ENCODE measurements around the gene PARD3B.

DNA sequence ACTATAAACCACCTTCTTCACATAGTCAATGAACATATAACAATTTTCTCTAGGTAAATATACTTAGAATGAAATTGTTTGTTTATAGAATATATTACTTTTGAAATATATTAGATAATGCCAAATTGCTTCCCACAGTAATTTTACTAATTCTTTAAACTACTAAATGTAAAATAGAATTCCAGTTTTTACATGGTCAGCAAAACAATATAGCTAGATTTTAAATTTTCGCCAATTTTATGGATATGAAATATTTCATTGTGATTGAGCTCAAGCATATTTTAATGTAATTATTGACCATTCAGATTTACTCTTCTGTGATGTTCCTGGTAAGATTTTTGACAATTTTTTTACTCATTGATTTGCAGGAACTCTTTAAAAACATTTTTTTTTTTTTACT is 444.6 kb downstream of the PARD3B start:
- TF ChIP-seq, protein P1, sequence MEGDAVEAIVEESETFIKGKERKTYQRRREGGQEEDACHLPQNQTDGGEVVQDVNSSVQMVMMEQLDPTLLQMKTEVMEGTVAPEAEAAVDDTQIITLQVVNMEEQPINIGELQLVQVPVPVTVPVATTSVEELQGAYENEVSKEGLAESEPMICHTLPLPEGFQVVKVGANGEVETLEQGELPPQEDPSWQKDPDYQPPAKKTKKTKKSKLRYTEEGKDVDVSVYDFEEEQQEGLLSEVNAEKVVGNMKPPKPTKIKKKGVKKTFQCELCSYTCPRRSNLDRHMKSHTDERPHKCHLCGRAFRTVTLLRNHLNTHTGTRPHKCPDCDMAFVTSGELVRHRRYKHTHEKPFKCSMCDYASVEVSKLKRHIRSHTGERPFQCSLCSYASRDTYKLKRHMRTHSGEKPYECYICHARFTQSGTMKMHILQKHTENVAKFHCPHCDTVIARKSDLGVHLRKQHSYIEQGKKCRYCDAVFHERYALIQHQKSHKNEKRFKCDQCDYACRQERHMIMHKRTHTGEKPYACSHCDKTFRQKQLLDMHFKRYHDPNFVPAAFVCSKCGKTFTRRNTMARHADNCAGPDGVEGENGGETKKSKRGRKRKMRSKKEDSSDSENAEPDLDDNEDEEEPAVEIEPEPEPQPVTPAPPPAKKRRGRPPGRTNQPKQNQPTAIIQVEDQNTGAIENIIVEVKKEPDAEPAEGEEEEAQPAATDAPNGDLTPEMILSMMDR (conservative IDR thresholded peaks at IDR 0.05; ENCODE audit: low read depth, low read length): no peak
- no peak for TF ChIP-seq EZH2phosphoT487 (IDR thresholded peaks at IDR 0.05; ENCODE audit: borderline replicate concordance, low read length)

All from PC-3 (cell line).